HEK293T (cell line): ENCODE data around the gene KBTBD7.

Source experiments
- CTCF ChIA-PET: fragments of 350-600 bp; formaldehyde crosslinking; extraction: SDS; loops from one replicate; lab custom pipeline; 2021; ENCODE audit warnings: antibody characterized with exemption, inconsistent platforms; lab: Yijun Ruan, JAX
- POLR2A ChIA-PET: fragments of 350-600 bp; formaldehyde crosslinking; extraction: SDS; loops from one replicate; lab custom pipeline; 2020; ENCODE audit warnings: antibody characterized with exemption, inconsistent platforms; lab: Yijun Ruan, JAX
- DNase-seq: peaks from one replicate; pipeline ENCODE4 v3.0.0; 2012; ENCODE audit warnings: mixed read lengths; ENCODE audit errors: extremely low spot score
- ARNT ChIP-seq: fragments of 450-650 bp; IDR thresholded peaks from 2 replicates; pipeline ENCODE4 v1.6.1; 2017; ENCODE audit warnings: mild to moderate bottlenecking
- BHLHE40 ChIP-seq: fragments of 450-650 bp; IDR thresholded peaks from 2 replicates; pipeline ENCODE4 v1.6.1; 2016; ENCODE audit warnings: mild to moderate bottlenecking, moderate library complexity, borderline replicate concordance
- CTBP1 ChIP-seq: fragments of 450-650 bp; IDR thresholded peaks from 2 replicates; pipeline ENCODE4 v1.6.1; 2016; ENCODE audit warnings: borderline replicate concordance
- ELF4 ChIP-seq: fragments of 450-650 bp; IDR thresholded peaks from 2 replicates; pipeline ENCODE4 v1.6.1; 2017; ENCODE audit warnings: antibody characterized with exemption
- FOXA1 ChIP-seq: fragments of 450-650 bp; IDR thresholded peaks from 2 replicates; pipeline ENCODE4 v1.6.1; 2016; ENCODE audit warnings: mild to moderate bottlenecking
- FOXK2 ChIP-seq: fragments of 450-650 bp; IDR thresholded peaks from 2 replicates; pipeline ENCODE4 v1.6.1; 2016; ENCODE audit warnings: mild to moderate bottlenecking
- FOXM1 ChIP-seq: fragments of 450-650 bp; IDR thresholded peaks from 2 replicates; pipeline ENCODE4 v1.6.1; 2017; ENCODE audit warnings: mild to moderate bottlenecking, borderline replicate concordance
- HDGF ChIP-seq: fragments of 450-650 bp; IDR thresholded peaks from 2 replicates; pipeline ENCODE4 v1.6.1; 2017; ENCODE audit warnings: antibody characterized with exemption, borderline replicate concordance
- L3MBTL2 ChIP-seq: fragments of 450-650 bp; conservative IDR thresholded peaks from 2 replicates; pipeline ENCODE4 v1.6.1; 2016; ENCODE audit warnings: mild to moderate bottlenecking
- LEF1 ChIP-seq: fragments of 450-650 bp; IDR thresholded peaks from 2 replicates; pipeline ENCODE4 v1.6.1; 2017; ENCODE audit warnings: mild to moderate bottlenecking, borderline replicate concordance
- NFRKB ChIP-seq: fragments of 450-650 bp; IDR thresholded peaks from 2 replicates; pipeline ENCODE4 v1.6.1; 2016; ENCODE audit warnings: mild to moderate bottlenecking, moderate library complexity
- PKNOX1 ChIP-seq: fragments of 450-650 bp; IDR thresholded peaks from 2 replicates; pipeline ENCODE4 v1.6.1; 2016
- SP1 ChIP-seq: fragments of 450-650 bp; IDR thresholded peaks from 2 replicates; pipeline ENCODE4 v1.6.1; 2017
- SUZ12 ChIP-seq: fragments of 450-650 bp; IDR thresholded peaks from 2 replicates; pipeline ENCODE4 v1.6.1; 2016; ENCODE audit warnings: mild to moderate bottlenecking
- TARDBP ChIP-seq: fragments of 450-650 bp; IDR thresholded peaks from 2 replicates; pipeline ENCODE4 v1.6.1; 2016
- ZNF384 ChIP-seq: fragments of 450-650 bp; IDR thresholded peaks from 2 replicates; pipeline ENCODE4 v1.6.1; 2016

KBTBD7 gene

GRCh38 chr13:41231025-41231677 lies 36.8 kb upstream of the KBTBD7 start:
- POLR2A ChIA-PET: no interaction called here
- no peak for TF ChIP-seq SUZ12
- CTCF ChIA-PET: no interaction called here
- no peak for DNase-seq

GRCh38 chr13:41229356-41229755 lies 35.0 kb upstream of the KBTBD7 start:
- TF ChIP-seq L3MBTL2 (no peak), FOXA1 (no peak), TARDBP (no peak), SUZ12 (no peak), FOXK2 (no peak), BHLHE40 (no peak), FOXM1 (no peak), PKNOX1 (no peak), HDGF (no peak), ZNF384 (no peak), ARNT (no peak), NFRKB (no peak), ELF4 (no peak), SP1 (no peak), LEF1 (no peak)
- no peak for DNase-seq
- POLR2A ChIA-PET: no interaction called here
- CTCF ChIA-PET: no interaction called here

GRCh38 chr13:41224113-41225110 lies 30.0 kb upstream of the KBTBD7 start:
- POLR2A ChIA-PET: no interaction called here
- DNase-seq: no peak
- TF ChIP-seq ELF4 (no peak), SP1 (no peak), L3MBTL2 (no peak)
- CTCF ChIA-PET: no interaction called here

GRCh38 chr13:41222259-41222852 lies 28.0 kb upstream of the KBTBD7 start:
- DNase-seq: peak; percentile 65
- TF ChIP-seq ZNF384: no peak
- TF ChIP-seq L3MBTL2: no peak
- TF ChIP-seq ARNT: no peak
- TF ChIP-seq PKNOX1: peak; percentile 76
- POLR2A ChIA-PET: no interaction called here
- CTCF ChIA-PET: interaction anchor here (1.2 kb wide), 1 partner anchor 168 kb away, joined by 3 read pairs; no protein-coding TSS in a partner anchor

GRCh38 chr13:41220401-41220800 lies 26.0 kb upstream of the KBTBD7 start:
- POLR2A ChIA-PET: no interaction called here
- CTCF ChIA-PET: no interaction called here
- no peak for DNase-seq
- TF ChIP-seq L3MBTL2: no peak
- no peak for TF ChIP-seq SP1
- TF ChIP-seq HDGF: no peak
- no peak for TF ChIP-seq FOXA1
- TF ChIP-seq FOXK2: no peak
- TF ChIP-seq ELF4: no peak
- TF ChIP-seq ARNT: no peak
- TF ChIP-seq FOXM1: no peak

GRCh38 chr13:41216160-41216559 lies 21.8 kb upstream of the KBTBD7 start:
- ChIA-PET CTCF (interaction anchor here (0.6 kb wide), 1 partner anchor 155 kb away, joined by 5 read pairs; no protein-coding TSS in a partner anchor), POLR2A (interaction anchor here (1.2 kb wide), 1 partner anchor 13 kb away, joined by 3 read pairs; no protein-coding TSS in a partner anchor)
- DNase-seq: no peak
- TF ChIP-seq FOXA1 (no peak), FOXM1 (no peak), FOXK2 (no peak), LEF1 (no peak), ELF4 (no peak), HDGF (no peak), L3MBTL2 (no peak), TARDBP (no peak), CTBP1 (no peak), ZNF384 (no peak), NFRKB (no peak)

GRCh38 chr13:41213919-41214318 lies 19.6 kb upstream of the KBTBD7 start:
- CTCF ChIA-PET: no interaction called here
- no peak for TF ChIP-seq L3MBTL2
- TF ChIP-seq ARNT: no peak
- TF ChIP-seq SUZ12: no peak
- TF ChIP-seq NFRKB: no peak
- TF ChIP-seq TARDBP: no peak
- TF ChIP-seq FOXA1: no peak
- no peak for TF ChIP-seq SP1
- TF ChIP-seq ZNF384: no peak
- DNase-seq: no peak
- POLR2A ChIA-PET: no interaction called here
